Activated gamma-delta T cell treated with anti-CD3 and anti-CD28 coated beads, Interleukin-2, amount 50 U/mL, for 16 hours (primary cell): ENCODE measurements around the gene TYRO3.

Experiments used
- DNase-seq: peaks from one replicate; pipeline ENCODE4 v3.0.0-alpha.2; 2020; ENCODE audit warnings: low read depth

TYRO3 gene

DNA sequence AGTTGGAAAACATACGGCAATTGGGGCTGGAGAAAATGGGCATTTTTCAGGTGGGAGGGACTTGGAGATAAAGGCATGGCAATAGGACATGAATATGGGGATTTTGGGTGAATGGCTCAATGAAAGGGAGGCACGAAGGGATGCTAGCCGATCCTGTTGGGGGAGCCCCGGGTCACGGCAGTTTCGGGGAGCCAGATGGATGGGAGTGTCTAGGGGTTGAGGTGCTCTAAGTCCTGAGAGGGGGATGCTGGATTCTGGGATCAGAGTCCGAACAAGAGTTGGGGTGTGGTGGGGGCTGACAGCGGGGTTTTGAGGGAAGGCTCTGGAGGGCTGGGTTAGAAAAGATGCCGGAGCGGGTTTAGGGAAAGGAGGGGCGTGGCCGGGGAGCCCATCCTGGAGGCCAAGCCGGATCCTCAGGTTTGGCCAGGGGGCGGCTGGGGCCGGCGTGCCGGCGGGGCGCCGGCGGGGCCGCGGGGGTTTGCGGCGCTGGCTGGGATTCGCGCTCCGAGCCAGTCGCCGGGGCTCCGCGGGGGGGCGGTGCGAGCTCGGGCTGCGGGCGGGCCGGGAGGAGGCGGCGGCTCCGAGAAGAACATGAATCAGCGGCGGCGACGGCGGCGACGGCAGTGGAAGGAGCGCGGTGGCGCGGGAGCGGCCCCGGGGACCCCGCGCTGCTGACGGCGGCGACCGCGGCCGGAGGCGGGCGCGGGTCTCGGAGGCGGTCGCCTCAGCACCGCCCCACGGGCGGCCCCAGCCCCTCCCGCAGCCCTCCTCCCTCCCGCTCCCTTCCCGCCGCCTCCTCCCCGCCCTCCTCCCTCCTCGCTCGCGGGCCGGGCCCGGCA is at the start of gene TYRO3:
Gene TYRO3 (plus strand): TSS at position 813 of the 839 bp plus-strand sequence. CDS start 46 bp downstream, outside the sequence.
- peak; percentile 55 for DNase-seq

- no peak for DNase-seq
Measured at GRCh38 chr15:41510728-41511127, 48.3 kb upstream of the TYRO3 start.

DNA sequence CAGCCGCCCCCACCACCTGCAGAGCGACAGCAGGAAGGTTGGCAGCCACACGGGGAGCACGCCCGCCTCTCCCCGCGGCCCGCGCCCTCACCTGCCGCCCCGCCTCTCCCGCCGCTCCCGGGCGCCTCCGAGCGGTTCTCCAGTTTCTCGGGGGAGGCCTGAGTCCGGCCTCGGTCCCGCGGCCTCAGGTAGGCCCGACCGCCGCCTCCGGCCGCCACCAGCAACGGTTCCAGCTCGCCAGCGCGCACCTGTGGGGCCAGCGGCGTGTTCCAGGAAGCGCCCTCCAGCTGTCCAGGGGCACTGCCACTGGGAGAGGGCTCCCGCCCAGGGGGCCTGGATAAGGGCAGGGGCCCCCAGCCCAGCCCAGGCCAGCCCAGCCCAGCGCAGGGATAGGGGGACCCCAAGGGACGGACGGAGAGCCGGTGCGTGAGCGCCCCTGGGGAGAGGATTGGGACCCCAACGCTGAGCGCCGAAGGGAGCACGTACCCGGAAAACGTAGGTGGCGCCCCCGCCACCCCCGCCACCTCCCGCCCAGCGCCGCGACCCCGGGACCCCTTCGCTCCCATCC is 47.6 kb upstream of the TYRO3 start:
- no peak for DNase-seq

- no peak for DNase-seq
Measured at GRCh38 chr15:41511899-41512369, 47.1 kb upstream of the TYRO3 start.

DNA sequence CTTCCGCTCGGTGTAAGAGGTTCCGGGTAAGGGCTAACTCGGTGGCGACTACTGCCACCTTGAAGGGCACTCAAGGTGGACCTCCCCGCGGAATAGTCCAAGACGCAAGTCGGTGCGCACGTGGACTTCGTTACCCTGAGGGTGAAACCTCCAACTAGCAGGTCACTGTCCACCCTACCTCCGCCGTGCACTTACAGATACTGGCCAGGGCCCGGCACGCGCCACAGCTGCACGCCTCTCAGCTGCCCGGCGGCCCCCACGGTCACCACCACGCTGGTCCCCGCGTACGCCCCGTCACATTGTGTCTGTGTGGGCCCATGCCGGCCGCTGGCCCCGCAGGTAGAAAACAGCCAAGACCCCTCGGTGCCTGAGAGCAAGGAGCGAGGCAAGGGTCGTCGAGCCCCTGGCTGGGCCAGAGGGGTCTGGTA is 46.5 kb upstream of the TYRO3 start:
- DNase-seq = no peak

GRCh38 chr15:41512940-41513505 is 46.0 kb upstream of the TYRO3 start:
- DNase-seq = no peak

DNA sequence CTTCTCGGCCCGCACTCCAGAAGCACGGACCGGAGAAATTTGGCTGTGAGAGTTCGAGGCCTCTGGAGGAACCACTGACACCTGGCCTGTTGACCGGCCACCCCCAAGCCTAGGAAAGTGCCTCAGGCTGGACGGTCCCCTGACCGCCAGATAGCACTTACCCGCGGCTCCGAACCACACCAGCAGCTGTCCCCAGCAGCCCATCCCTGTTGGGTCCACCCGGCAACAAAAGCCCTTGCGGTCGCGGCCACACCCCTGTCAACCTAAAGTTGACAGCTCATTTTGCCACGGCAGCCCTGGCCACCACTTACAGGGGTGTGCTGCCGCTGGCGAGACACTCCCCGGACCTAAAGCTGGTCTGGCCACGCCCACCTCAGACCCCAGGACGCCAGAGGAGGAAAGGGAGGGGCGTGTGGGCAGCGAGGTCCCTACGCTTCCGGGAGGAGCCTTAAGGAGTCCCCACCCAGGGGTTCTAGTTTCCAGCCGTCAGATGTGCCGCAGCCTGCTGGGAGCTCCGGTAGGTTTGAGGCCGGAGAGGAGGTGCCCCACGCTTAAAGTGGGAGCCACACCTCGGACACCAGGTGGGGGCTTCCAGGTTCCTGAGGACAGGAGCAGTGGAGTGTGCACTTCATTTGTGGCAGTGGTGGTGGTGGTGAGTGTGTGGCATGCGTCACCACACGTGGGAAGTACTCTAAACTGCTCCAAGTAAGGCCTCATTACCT is 45.3 kb upstream of the TYRO3 start, which contains the start of gene LTK:
Gene LTK (minus strand): TSS at position 322 of the 722 bp plus-strand sequence. CDS start 118 bp downstream, at position 204.
- no peak for DNase-seq

DNA sequence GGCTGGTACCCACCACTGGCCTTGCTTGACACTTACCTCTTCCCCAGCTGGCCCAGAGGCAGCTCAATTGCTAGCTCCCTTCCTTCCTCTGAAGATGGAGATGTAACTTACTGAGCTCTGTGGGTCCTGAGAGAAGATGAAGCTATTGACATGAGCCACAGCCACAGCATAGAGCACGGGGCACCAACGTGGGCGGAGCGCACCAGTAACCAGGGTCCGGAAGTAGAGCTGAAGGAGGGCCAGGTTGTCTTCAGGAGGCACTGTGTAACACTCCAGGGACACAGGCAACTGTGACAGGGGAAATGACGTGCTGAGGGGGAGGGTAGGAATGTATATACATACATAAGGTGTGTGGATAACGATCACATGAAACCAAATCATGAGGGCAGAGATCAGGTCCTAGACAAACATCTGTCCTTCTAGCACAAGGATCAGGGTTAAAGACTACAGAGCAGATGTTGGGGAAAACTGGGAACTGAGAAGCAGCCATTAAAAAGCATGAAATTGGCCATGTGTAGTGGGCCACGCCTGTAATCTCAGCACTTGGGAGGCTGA is 41.0 kb upstream of the TYRO3 start:
- no peak for DNase-seq

DNA sequence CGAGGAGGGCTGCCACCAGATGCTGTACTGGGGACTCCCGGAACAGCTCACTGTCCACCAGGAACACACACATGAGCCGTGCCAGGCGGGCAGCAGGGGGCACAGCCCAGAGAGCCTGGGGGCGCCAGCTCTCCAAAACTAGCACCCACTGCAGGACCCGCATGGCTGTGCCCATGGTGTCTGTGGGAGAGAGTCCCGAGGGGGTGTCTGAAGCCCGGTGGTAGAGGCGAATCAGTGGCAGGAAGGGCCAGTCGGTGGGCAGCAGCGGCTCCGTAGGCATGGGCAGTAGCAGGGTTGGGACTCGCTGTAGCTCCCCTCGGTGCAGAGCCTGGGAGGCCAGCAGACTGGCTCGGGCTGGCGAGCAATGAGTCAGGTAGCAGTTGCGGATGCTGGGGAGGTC is 38.4 kb upstream of the TYRO3 start:
- DNase-seq = no peak

DNA sequence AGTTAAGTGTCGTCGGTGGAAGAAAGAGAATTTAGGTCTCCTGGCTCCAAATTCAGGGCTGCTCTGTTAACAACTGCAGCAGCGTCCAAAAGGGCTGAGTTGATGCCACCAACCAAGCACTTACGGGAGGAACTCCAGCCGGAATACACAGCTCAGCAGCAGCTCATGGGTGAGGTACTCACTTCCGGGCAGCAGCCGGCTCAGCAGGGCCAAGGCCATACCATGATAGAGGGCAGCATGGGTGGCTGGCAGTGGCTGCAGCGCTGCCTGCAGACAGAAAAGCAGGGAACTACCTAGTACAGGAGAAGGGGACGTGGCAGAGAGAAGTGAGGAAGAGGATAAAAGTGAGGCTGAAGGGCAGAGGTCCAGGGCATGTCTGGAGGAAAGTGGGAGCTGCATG is 37.4 kb upstream of the TYRO3 start:
- no peak for DNase-seq

DNA sequence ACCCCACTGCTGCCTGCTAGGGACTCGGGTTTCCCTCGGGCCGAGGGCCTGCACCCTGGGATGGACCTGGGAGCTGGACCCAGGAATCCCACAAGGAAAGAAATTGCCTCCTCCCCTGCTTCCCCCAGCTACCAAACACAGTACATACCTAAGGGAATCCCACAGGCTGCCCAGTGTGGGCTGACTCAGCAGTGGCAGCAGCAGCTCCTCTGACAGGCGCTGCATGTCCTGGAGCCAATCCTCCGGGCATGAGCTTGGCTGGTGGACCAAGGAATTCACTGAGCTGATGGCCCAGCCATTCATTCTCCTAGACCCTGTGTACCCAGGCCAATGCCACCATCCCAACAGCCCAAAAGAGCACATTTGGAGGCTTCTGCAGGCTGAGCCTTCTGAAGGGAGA is 35.9 kb upstream of the TYRO3 start:
- DNase-seq = no peak

DNA sequence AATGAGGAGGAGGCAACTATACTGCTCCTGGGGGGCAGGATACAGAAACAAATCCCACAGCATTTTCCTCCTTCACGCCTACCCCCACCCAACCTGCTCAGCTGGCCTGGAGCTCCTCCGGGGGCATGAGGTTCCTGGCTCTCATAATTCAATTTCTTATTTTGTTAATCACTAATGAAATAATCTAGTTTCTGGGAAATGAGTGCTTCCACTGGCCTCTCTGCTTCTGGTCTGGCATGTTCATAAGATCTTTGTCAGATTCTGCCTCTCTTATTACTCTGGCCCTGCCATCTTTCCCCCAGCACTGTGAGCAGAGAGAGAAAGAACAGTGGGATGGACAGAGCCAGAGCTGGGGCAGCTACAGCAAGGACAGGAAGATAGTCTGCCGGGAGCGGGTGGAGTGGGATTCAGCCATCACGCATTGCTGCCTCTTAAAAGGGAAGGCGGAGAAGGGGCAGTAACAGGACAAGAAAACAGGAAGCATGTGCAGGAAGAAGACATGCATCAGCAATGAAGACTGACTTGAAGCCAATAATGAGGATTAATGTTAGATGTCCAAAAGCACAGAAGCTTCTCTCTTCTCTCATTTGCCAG is 28.6 kb upstream of the TYRO3 start:
- DNase-seq = no peak

DNA sequence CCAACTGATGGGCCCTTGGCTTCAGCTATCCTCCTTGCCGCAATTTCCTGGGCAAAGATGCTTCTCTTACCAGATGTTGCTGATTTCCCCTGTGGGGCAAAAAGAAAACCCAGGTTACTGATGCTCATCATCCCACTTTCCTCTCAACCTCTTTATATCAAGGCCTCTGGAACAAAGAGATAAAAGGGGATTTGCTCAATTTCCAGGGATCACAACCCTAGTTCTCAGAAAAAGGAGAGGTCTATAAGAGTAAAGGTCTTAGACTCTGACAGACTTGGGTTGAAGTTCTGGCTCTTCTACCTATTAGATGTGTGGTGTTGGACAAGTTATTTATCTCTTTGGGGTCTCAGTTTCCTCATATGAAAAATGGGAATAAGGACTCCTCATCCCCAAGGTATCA is 23.5 kb upstream of the TYRO3 start:
- no peak for DNase-seq

DNA sequence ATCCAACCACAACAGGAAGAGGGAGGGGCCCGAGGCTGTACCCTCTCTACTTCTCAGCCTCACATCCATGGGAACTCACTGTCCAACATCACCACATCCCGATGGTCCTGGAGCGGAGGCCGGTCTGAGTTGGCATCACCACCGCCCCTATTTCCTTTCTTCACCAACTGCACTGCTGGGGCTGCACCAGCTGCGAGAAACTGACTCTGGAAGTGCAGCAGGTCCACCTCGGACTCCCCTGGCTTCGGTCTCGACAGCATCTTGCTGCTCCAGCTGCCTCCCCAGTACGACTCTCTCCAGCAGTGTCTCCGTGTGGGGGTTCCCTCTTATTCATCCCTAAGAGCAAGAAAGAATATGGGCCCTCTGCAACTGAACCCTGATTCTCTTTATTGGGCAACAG is 22.1 kb upstream of the TYRO3 start:
- DNase-seq = no peak

DNA sequence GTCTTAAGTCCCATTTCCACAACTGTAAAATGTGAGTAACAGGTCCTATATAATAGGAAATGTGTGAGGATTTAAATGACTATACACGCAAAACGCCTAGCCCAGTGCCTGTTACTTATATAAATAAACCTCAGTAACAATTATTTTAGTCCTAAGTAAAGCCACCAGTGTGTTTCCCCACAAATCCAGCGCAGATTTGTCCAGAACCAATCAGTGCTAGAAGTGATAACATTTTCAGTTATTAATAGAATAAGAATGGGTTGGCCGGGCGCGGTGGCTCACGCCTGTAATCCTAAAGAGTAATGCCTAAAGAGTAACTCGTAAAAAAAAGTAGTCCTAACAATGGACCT is 15.5 kb upstream of the TYRO3 start:
- DNase-seq = no peak

DNA sequence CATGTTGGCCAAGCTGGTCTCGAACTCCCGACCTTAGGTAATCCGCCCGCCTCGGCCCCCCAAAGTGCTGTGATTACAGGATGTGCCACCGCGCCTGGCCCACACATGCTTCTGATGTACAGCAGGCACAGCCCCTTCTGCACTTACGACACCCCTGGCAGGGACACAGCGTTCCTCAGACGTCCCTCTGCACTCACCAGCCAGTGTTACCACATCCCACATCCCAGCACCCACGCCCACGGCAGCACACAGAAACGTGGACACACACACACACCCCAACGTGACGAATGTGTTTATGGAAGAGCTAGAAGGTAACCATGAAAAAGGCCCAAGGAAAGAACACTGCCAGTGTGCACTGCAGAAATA is 14.4 kb upstream of the TYRO3 start:
- DNase-seq = no peak

DNA sequence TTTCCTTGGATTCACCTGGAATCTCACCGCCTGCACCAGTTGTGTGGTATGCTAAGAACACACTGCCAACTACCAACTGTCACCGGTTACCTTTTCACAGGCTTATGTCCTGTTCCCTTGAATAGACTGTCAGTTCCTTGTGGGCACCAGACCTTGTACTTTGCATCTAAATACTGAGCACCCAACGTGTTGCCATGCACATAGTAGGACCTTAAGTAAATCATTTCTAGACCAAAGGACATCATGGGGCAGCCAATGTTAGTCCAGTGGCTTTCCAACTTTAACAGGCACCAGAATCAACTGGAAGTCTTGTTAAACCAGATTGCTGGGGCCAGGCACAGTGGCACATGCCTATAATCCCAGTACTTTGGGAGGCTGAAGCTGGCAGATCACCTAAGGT is 13.8 kb upstream of the TYRO3 start:
- no peak for DNase-seq

DNA sequence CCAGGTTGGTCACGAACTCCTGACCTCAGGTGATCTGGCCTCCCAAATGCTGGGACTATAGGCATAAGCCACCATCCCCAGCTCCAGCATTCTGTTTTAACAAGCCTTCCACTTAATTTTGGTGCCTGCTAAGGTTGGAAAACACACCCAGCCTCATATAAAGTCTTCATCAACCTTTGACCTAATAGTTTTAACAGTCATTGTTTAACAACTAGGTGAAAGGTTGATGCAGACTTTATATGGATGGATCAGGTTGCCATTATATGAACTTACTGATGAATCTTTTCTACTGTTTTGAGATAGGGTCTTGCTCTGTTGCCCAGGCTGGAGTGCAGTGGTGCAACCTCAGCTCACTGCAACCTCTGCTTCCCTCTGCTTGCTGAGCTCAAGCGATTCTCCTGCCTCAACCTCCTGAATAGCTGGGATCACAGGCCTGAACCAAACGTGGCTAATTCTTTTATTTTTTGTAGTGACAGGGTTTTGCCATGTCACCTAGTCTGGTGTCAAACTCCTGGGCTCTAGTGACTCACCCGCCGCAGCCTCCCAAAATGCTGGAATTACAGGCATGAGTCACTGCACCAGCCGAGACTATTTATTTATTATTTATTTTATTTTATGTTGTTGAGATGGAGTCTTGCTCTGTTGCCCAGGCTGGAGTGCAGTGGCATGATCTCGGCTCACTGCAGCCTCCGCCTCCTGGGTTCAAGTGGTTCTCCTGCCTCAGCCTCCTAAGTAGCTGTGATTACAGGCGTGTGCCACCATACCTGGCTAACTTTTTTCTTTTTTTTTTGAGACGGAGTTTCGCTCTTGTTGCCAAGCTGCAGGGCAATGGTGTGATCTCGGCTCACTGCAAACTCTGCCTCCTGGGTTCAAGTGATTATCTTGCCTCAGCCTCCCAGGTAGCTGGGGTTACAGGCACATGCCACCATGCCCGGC is 11.9 kb upstream of the TYRO3 start:
- no peak for DNase-seq

GRCh38 chr15:41550066-41550775 is 8.8 kb upstream of the TYRO3 start:
- DNase-seq = no peak

- no peak for DNase-seq
Measured at GRCh38 chr15:41553731-41554130, 5.3 kb upstream of the TYRO3 start.
